Activated naive CD4-positive, alpha-beta T cell treated with anti-CD3 and anti-CD28 coated beads, Interleukin-2, amount 50 U/mL, for 72 hours (primary cell): ENCODE data around the gene TENT4B. TPM values are rescaled to one million over a fixed set of nuclear protein-coding genes. Genes with fewer than 3 reads are reported as not detected.

Experiments
- ATAC-seq, 2 donors: fragments of 150-1000 bp; cut with Tn5 transposase; 2 replicates each; pipeline ENCODE4 v1.10.0; 2021; ENCODE audit warnings: mild to moderate bottlenecking in 2 of 2, moderate library complexity in 2 of 2
- DNase-seq, 2 donors: peaks; one replicate each; pipeline ENCODE4 v3.0.0; 2021 to 2022; ENCODE audit warnings: low spot score in 2 of 2
- H3K27ac Mint-ChIP-seq, 2 donors: one replicate each; pipeline ENCODE4 v1.8.0; 2022; ENCODE audit warnings: mild to moderate bottlenecking in 2 of 2, mixed read lengths in 2 of 2
- H3K36me3 Mint-ChIP-seq, 2 donors: one replicate each; pipeline ENCODE4 v1.8.0; 2022; ENCODE audit warnings: mixed read lengths in 2 of 2
- H3K9me3 Mint-ChIP-seq, 2 donors: one replicate each; pipeline ENCODE4 v1.8.0; 2022; ENCODE audit warnings: mixed read lengths in 2 of 2
- total RNA-seq, 2 donors: library from RNA; stranded (reverse); gene quantifications; one replicate each; pipeline ENCODE4 v1.2.3, GENCODE V29; 2022

The TENT4B gene
- total RNA-seq, 2 donors from 2014 or later, result 25.7 to 27.9 TPM

GRCh38 chr16:50267151-50267631 lies 114.1 kb downstream of the TENT4B start:
- Mint-ChIP-seq H3K27ac (peak overlapping the region; percentile 89 to 97), H3K36me3 (peaks cover 11 to 26% of the 10 kb centered on the region in 2 donors), H3K9me3 (no peaks in the 10 kb centered on the region)
- DNase-seq, result no peak
- ATAC-seq, result no peak

GRCh38 chr16:50267651-50268050 lies 114.5 kb downstream of the TENT4B start:
- peak overlapping the region; percentile 89 to 97 for H3K27ac Mint-ChIP-seq
- DNase-seq (no peak), ATAC-seq (no peak)
- no peaks in the 10 kb centered on the region for H3K9me3 Mint-ChIP-seq
- peaks cover 11 to 26% of the 10 kb centered on the region in 2 donors for H3K36me3 Mint-ChIP-seq

GRCh38 chr16:50268352-50268751 lies 115.2 kb downstream of the TENT4B start:
- H3K36me3 Mint-ChIP-seq, result peaks cover 11 to 26% of the 10 kb centered on the region in 2 donors
- no peak for ATAC-seq
- no peak for DNase-seq
- H3K9me3 Mint-ChIP-seq, result no peaks in the 10 kb centered on the region
- peak overlapping the region; percentile 89 to 97 for H3K27ac Mint-ChIP-seq

- no peak for DNase-seq
- H3K9me3 Mint-ChIP-seq, result no peaks in the 10 kb centered on the region
- peaks cover 16 to 33% of the 10 kb centered on the region in 2 donors for H3K36me3 Mint-ChIP-seq
- H3K27ac Mint-ChIP-seq, result peak overlapping the region; percentile 89 to 92
- ATAC-seq, result no peak
Measured at GRCh38 chr16:50269061-50269705, 116.1 kb downstream of the TENT4B start.

GRCh38 chr16:50269769-50270509 lies 116.8 kb downstream of the TENT4B start:
- no peaks in the 10 kb centered on the region for H3K9me3 Mint-ChIP-seq
- H3K27ac Mint-ChIP-seq, result peak overlapping the region in 1 of 2 donors; percentile 89

GRCh38 chr16:50270510-50271147 lies 117.5 kb downstream of the TENT4B start:
- peak overlapping the region; percentile 22 to 98 for H3K27ac Mint-ChIP-seq
- peaks cover 20 to 25% of the 10 kb centered on the region in 2 donors for H3K36me3 Mint-ChIP-seq
- no peak for DNase-seq
- H3K9me3 Mint-ChIP-seq, result no peaks in the 10 kb centered on the region
- ATAC-seq, result no peak

More at GRCh38 chr16:50269769-50270509, 116.8 kb downstream of the TENT4B start:
- ATAC-seq (no peak), DNase-seq (no peak)
- H3K36me3 Mint-ChIP-seq, result peaks cover 20 to 29% of the 10 kb centered on the region in 2 donors

- H3K36me3 Mint-ChIP-seq, result peaks cover 20 to 30% of the 10 kb centered on the region in 2 donors
- no peaks in the 10 kb centered on the region for H3K9me3 Mint-ChIP-seq
- ATAC-seq (no peak), DNase-seq (no peak)
- peak overlapping the region; percentile 83 to 98 for H3K27ac Mint-ChIP-seq
Measured at GRCh38 chr16:50271148-50272041, 118.3 kb downstream of the TENT4B start.

GRCh38 chr16:50272111-50272571 lies 119.0 kb downstream of the TENT4B start:
- peaks cover 17 to 34% of the 10 kb centered on the region in 2 donors for H3K36me3 Mint-ChIP-seq

GRCh38 chr16:50272687-50273381 lies 119.7 kb downstream of the TENT4B start:
- Mint-ChIP-seq H3K27ac (peak overlapping the region; percentile 98 to 100), H3K9me3 (no peaks in the 10 kb centered on the region), H3K36me3 (peaks cover 10 to 34% of the 10 kb centered on the region in 2 donors)
- ATAC-seq, result no peak
- DNase-seq, result no peak

More at GRCh38 chr16:50272111-50272571, 119.0 kb downstream of the TENT4B start:
- ATAC-seq, result no peak
- Mint-ChIP-seq H3K9me3 (no peaks in the 10 kb centered on the region), H3K27ac (peak overlapping the region; percentile 83 to 98)
- no peak for DNase-seq

GRCh38 chr16:50273382-50273690 lies 120.2 kb downstream of the TENT4B start:
- no peak for DNase-seq
- no peak for ATAC-seq
- peaks cover 10 to 37% of the 10 kb centered on the region in 2 donors for H3K36me3 Mint-ChIP-seq
- no peaks in the 10 kb centered on the region for H3K9me3 Mint-ChIP-seq
- peak overlapping the region; percentile 98 to 100 for H3K27ac Mint-ChIP-seq

GRCh38 chr16:50273888-50274325 lies 120.8 kb downstream of the TENT4B start:
- H3K36me3 Mint-ChIP-seq, result peaks cover 10 to 39% of the 10 kb centered on the region in 2 donors
- no peaks in the 10 kb centered on the region for H3K9me3 Mint-ChIP-seq
- DNase-seq, result peak in 1 of 2 donors; percentile 55
- H3K27ac Mint-ChIP-seq, result peak overlapping the region; percentile 98 to 100
- no peak for ATAC-seq

- peak overlapping the region; percentile 98 to 100 for H3K27ac Mint-ChIP-seq
- H3K9me3 Mint-ChIP-seq, result no peaks in the 10 kb centered on the region
- H3K36me3 Mint-ChIP-seq, result peaks cover 10 to 45% of the 10 kb centered on the region in 2 donors
- no peak for DNase-seq
- ATAC-seq, result peak in 1 of 2 donors; percentile 20
Measured at GRCh38 chr16:50274326-50275097, 121.4 kb downstream of the TENT4B start.

GRCh38 chr16:50275098-50275415 lies 122.0 kb downstream of the TENT4B start:
- peak overlapping the region; percentile 98 to 100 for H3K27ac Mint-ChIP-seq
- H3K36me3 Mint-ChIP-seq, result peaks cover 10 to 50% of the 10 kb centered on the region in 2 donors
- no peaks in the 10 kb centered on the region for H3K9me3 Mint-ChIP-seq
- no peak for DNase-seq
- ATAC-seq, result no peak

- peaks cover 10 to 56% of the 10 kb centered on the region in 2 donors for H3K36me3 Mint-ChIP-seq
- peak overlapping the region; percentile 98 to 100 for H3K27ac Mint-ChIP-seq
- H3K9me3 Mint-ChIP-seq, result no peaks in the 10 kb centered on the region
- ATAC-seq (no peak), DNase-seq (peak in 1 of 2 donors; percentile 52)
Measured at GRCh38 chr16:50275428-50276325, 122.6 kb downstream of the TENT4B start.
